LNCAP (cell line): Measurements from ENCODE around the gene LTBP1.

Source experiments
- CTCF ChIP-seq: fragments of 450-650 bp; IDR thresholded peaks from 2 replicates; pipeline ENCODE4 v1.5.1; 2017; ENCODE audit warnings: mild to moderate bottlenecking

LTBP1 gene

DNA sequence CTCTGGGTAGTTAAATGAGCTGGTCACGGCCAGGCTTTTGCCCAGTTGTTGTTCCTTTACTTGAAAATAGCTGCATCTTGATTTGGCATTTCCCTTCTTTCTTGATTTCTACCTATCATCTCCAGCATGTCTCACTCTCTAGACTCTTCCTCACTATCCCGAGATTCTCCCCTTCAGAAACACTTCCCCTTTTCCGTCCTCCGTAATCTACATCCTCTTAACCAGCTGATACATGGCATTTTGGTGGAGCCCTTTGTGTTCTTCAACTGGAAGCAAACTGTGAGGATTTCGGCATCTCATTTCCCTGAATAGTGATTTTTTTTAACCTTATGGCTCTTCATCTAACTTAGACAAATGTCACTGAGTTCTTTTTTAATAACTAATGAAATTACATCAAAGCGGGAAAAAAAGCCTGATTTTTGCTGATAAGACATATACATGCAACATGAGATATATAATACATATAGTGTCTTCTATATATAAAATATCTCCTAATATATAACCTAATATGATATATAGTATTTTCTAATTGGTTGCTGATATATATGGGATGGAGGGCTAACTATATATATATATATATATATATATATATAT is 309.5 kb downstream of the LTBP1 start:
- TF ChIP-seq CTCF, result no peak

DNA sequence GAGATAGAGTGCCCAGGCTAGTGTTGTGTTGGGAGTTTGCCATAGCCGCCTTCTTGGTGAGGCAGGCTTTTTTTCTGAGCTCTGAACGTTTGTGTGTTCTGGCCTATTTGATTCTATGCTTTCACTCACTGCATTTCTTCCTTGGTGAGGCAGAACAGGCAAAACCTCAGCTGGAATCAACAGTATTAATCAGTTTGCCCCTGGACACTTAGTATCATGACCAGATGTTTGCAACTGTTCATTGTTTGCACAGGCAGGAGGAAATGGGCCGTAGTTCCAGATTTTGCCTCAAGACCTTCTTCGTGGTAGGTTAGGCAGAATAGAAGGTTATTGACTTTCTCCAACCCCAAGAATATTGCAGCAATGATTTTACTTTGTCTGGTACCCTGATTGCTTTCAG is 311.6 kb downstream of the LTBP1 start:
- no peak for TF ChIP-seq CTCF

DNA sequence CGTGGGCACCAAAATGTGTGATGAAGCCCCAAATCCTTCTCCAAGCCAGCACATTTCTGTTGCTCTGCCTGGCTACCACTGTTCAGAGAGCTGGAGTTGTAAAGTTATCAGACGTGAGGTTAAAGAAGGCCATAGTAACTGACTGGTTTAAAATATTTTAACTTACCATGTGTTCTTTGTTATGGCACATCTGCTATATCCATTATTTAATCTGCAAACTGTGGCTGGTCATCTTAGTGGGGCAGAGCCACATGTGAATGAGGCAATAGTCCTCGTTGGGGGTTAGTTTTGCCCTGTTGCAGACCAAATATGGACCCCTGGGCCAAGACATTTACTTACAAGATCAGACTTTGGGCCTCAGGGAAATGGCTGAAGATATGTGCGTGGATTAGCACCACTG is 315.3 kb downstream of the LTBP1 start:
- TF ChIP-seq CTCF, result no peak

DNA sequence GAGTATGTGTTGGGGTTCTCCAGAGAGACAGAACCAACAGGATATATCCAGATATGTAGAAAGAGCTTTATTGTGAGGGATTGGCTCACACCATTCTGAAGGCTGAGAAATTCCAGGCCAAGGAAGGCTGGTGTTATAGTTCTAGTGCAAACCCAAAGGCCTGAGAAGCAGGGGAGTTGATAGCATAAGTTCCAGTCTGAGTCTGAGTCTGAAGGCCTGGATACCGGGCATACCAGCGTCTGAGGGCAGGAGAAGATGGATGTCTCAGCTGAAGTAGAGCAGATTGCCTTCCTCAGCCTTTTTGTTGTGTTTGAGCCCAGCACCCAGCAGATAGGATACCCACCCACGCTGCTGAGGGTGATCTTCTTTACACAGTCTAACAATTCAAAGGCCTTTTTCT is 318.0 kb downstream of the LTBP1 start:
- no peak for TF ChIP-seq CTCF

DNA sequence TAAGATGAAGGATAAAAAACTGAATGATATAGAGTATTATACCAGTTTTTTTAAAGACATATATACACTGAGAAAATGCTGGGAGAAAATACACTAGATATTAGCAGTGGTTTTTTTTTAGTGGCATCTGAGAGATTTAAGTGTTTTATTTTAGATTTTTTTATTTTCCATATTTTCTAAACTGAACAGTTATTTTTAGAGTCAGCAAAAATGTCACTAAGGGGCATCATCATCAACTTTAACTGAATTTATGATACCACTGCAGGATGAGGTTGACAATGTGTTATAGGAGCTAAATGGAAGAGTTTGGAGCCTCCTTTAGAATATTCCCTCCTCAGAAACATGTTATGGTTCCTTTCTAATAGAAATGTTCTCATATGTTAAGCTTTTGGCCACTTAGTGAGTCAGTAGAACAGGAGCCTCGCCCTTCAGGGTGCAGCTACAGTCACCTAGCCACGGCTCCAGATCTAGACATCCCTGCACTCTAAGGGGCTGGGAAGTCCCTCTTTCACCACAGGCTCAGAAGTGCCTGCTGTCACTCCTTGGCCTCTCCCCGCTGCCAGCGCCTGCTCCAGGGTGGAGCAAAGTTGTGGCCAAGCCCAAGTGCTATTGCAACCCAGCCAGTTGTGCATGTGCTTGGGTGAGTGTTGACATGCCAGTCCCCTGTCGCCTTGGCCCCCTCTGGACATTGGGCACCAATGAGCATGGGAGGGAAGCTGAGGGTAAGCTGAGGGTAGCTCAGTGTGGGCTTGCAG is 319.0 kb downstream of the LTBP1 start:
- no peak for TF ChIP-seq CTCF

- TF ChIP-seq CTCF, result no peak
Observed at GRCh38 chr2:33266467-33266866, 319.7 kb downstream of the LTBP1 start.

DNA sequence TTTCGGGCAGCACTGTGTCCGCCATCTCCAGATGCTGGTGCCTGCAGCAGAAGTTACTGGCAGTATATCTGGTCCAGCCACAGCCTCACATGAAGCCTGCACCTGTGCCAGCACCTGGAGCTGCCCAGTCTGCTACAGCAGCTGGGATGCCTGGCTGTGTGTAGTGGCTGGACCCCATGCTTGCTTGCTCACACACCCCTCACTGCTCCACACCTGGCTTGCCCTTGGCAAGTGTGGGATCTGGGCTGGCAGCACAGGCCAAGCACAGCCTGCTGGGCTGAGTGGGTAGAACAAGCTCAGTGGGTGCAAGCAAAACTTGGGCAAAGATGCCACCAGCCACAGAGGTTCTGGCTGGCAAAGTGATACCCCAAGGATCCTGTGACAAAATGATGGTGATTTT is 320.3 kb downstream of the LTBP1 start:
- no peak for TF ChIP-seq CTCF
